ENCODE results near the gene CLCN7.
"Not testable (repeated sequence)": the region's sequence is repeated elsewhere in the genome, so short reads cannot be mapped to it uniquely, and the experiment has no call there.

CLCN7 gene

GRCh38 chr16:1443403-1443973 lies 31.3 kb downstream of the CLCN7 start:
- DNase-seq = no peak

- no peak for DNase-seq
Measured at GRCh38 chr16:1442697-1443096, 32.1 kb downstream of the CLCN7 start.

- DNase-seq = no peak
Measured at GRCh38 chr16:1441391-1441829, 33.4 kb downstream of the CLCN7 start.

- DNase-seq = not testable (repeated sequence)
Measured at GRCh38 chr16:1439699-1440074, 35.1 kb downstream of the CLCN7 start.

GRCh38 chr16:1439058-1439698 lies 35.6 kb downstream of the CLCN7 start:
- DNase-seq = no peak

GRCh38 chr16:1438229-1439057 lies 36.4 kb downstream of the CLCN7 start:
- DNase-seq = no peak

GRCh38 chr16:1437606-1438005 lies 37.2 kb downstream of the CLCN7 start:
- DNase-seq = no peak

GRCh38 chr16:1436731-1437355 lies 38.0 kb downstream of the CLCN7 start:
- no peak for DNase-seq

- no peak for DNase-seq
Measured at GRCh38 chr16:1435921-1436697, 38.7 kb downstream of the CLCN7 start.

- no peak for DNase-seq
Measured at GRCh38 chr16:1434644-1435592, 39.9 kb downstream of the CLCN7 start.

GRCh38 chr16:1433756-1434155 lies 41.1 kb downstream of the CLCN7 start:
- no peak for DNase-seq

GRCh38 chr16:1433263-1433560 lies 41.6 kb downstream of the CLCN7 start:
- no peak for DNase-seq

GRCh38 chr16:1432388-1433262 lies 42.2 kb downstream of the CLCN7 start:
- no peak for DNase-seq

- DNase-seq = no peak
Measured at GRCh38 chr16:1431497-1432270, 43.1 kb downstream of the CLCN7 start.

GRCh38 chr16:1430759-1431496 lies 43.9 kb downstream of the CLCN7 start, which contains the start of gene PERCC1:
TSS of gene PERCC1 (plus strand) at chr16:1431078. CDS start at chr16:1432594, 1,516 bp downstream.
- DNase-seq = no peak

- DNase-seq = no peak
Measured at GRCh38 chr16:1430214-1430758, 44.5 kb downstream of the CLCN7 start.

- no peak for DNase-seq
Measured at GRCh38 chr16:1429631-1430030, 45.2 kb downstream of the CLCN7 start.

- DNase-seq = no peak
Measured at GRCh38 chr16:1429012-1429411, 45.8 kb downstream of the CLCN7 start.

- no peak for DNase-seq
Measured at GRCh38 chr16:1428511-1428910, 46.3 kb downstream of the CLCN7 start.
